WTC11 (cell line): ENCODE measurements around the gene TNFRSF4. TPM values are rescaled to one million over a fixed set of nuclear protein-coding genes. Genes with fewer than 3 reads are reported as not detected.

Experiments
- ATAC-seq: fragments of 200-7000 bp; cut with Tn5 transposase; 2 replicates; pipeline ENCODE4 v1.10.0; 2021; ENCODE audit warnings: mild to moderate bottlenecking, moderate library complexity
- CTCF ChIA-PET: fragments of 300-600 bp; sonication (Branson Sonifier 250); formaldehyde crosslinking; loops from one replicate; lab custom pipeline; 2021; ENCODE audit warnings: antibody characterized with exemption; lab: Charles Lee
- POLR2A ChIA-PET: fragments of 350-600 bp; sonication (Branson Sonifier 250); formaldehyde crosslinking; loops from one replicate; lab custom pipeline; 2021; ENCODE audit warnings: antibody characterized with exemption; lab: Charles Lee
- DNase-seq: peaks from one replicate; pipeline ENCODE4 v3.0.0; 2021; ENCODE audit warnings: low spot score
- H3K27ac Mint-ChIP-seq: 2 replicates; pipeline ENCODE4 v1.8.0; 2021; ENCODE audit warnings: mixed read lengths
- H3K27me3 Mint-ChIP-seq: 2 replicates; pipeline ENCODE4 v1.8.0; 2021; ENCODE audit warnings: low read depth, mild to moderate bottlenecking, moderate library complexity, mixed read lengths
- H3K36me3 Mint-ChIP-seq: 2 replicates; pipeline ENCODE4 v1.8.0; 2021; ENCODE audit warnings: mixed read lengths
- H3K4me1 Mint-ChIP-seq: 2 replicates; pipeline ENCODE4 v1.8.0; 2022; ENCODE audit warnings: mixed read lengths
- H3K4me3 Mint-ChIP-seq: 2 replicates; pipeline ENCODE4 v1.8.0; 2021; ENCODE audit warnings: mild to moderate bottlenecking, moderate library complexity, mixed read lengths
- H3K9me3 Mint-ChIP-seq: 2 replicates; pipeline ENCODE4 v1.8.0; 2021; ENCODE audit warnings: mixed read lengths
- AFF4 ChIP-seq: sonication (generic); formaldehyde crosslinking; IDR thresholded peaks from 2 replicates; pipeline ENCODE4 v1.8.1; 2023; ENCODE audit warnings: mild to moderate bottlenecking, missing genetic modification reagents, borderline replicate concordance
- ATF1 ChIP-seq: sonication (generic); formaldehyde crosslinking; IDR thresholded peaks from 2 replicates; pipeline ENCODE4 v1.8.1; 2023; ENCODE audit warnings: mild to moderate bottlenecking, moderate library complexity, missing genetic modification reagents
- ATF6 ChIP-seq: sonication (generic); formaldehyde crosslinking; IDR thresholded peaks from 2 replicates; pipeline ENCODE4 v1.8.1; 2023; ENCODE audit warnings: mild to moderate bottlenecking, missing genetic modification reagents
- ETV6 ChIP-seq: sonication (generic); formaldehyde crosslinking; IDR thresholded peaks from 2 replicates; pipeline ENCODE4 v1.8.1; 2022; ENCODE audit warnings: mild to moderate bottlenecking, missing genetic modification reagents
- GABPB1 ChIP-seq: sonication (generic); formaldehyde crosslinking; IDR thresholded peaks from 2 replicates; pipeline ENCODE4 v1.8.1; 2023; ENCODE audit warnings: mild to moderate bottlenecking, missing genetic modification reagents
- GRHL2 ChIP-seq: fragments of 250-450 bp; sonication (Bioruptor Pico); IDR thresholded peaks from 2 replicates; pipeline ENCODE4 v1.8.0; 2022; ENCODE audit warnings: mild to moderate bottlenecking, moderate library complexity; ENCODE audit not compliant: insufficient replicate concordance, severe bottlenecking
- HMGXB4 ChIP-seq: sonication (generic); formaldehyde crosslinking; IDR thresholded peaks from 2 replicates; pipeline ENCODE4 v1.8.1; 2023; ENCODE audit warnings: mild to moderate bottlenecking, moderate library complexity, missing genetic modification reagents
- JUN ChIP-seq: sonication (generic); formaldehyde crosslinking; IDR thresholded peaks from 2 replicates; pipeline ENCODE4 v1.8.0; 2023; ENCODE audit warnings: mild to moderate bottlenecking, missing genetic modification reagents
- MAX ChIP-seq: sonication (generic); formaldehyde crosslinking; IDR thresholded peaks from 2 replicates; pipeline ENCODE4 v1.8.0; 2022; ENCODE audit warnings: mild to moderate bottlenecking, missing genetic modification reagents
- SMAD3 ChIP-seq: sonication (generic); formaldehyde crosslinking; IDR thresholded peaks from 2 replicates; pipeline ENCODE4 v1.8.0; 2022; ENCODE audit warnings: missing genetic modification reagents, mild to moderate bottlenecking, borderline replicate concordance
- SP1 ChIP-seq: sonication (generic); formaldehyde crosslinking; conservative IDR thresholded peaks from 2 replicates; pipeline ENCODE4 v1.8.1; 2022; ENCODE audit warnings: missing genetic modification reagents
- USF1 ChIP-seq: sonication (generic); formaldehyde crosslinking; IDR thresholded peaks from 2 replicates; pipeline ENCODE4 v1.8.0; 2022; ENCODE audit warnings: mild to moderate bottlenecking, missing genetic modification reagents
- USF2 ChIP-seq: sonication (generic); formaldehyde crosslinking; IDR thresholded peaks from 2 replicates; pipeline ENCODE4 v1.8.1; 2023; ENCODE audit warnings: mild to moderate bottlenecking, missing genetic modification reagents, moderate library complexity
- ZNF232 ChIP-seq: sonication (generic); formaldehyde crosslinking; IDR thresholded peaks from 2 replicates; pipeline ENCODE4 v1.8.0; 2022; ENCODE audit warnings: mild to moderate bottlenecking, missing genetic modification reagents
- ZNF425 ChIP-seq: fragments of 250-450 bp; sonication (Bioruptor Pico); conservative IDR thresholded peaks from 2 replicates; pipeline ENCODE4 v1.9.0; 2021; ENCODE audit warnings: mild to moderate bottlenecking
- ZSCAN18 ChIP-seq: fragments of 250-450 bp; sonication (Bioruptor Pico); IDR thresholded peaks from 2 replicates; pipeline ENCODE4 v2.1.2; 2022; ENCODE audit warnings: mild to moderate bottlenecking, moderate library complexity
- total RNA-seq: library from RNA; stranded (reverse); gene quantifications from 3 replicates; pipeline ENCODE4 v1.2.3, GENCODE V29; 2021

TNFRSF4 gene
- total RNA-seq, 1 experiment from 2014 or later: 0.33 TPM

GRCh38 chr1:1232208-1232795 lies 18.3 kb upstream of the TNFRSF4 start, which contains the start of gene B3GALT6 (continued):
- TF ChIP-seq HMGXB4 (CRISPR knock-in tag): no peak
- TF ChIP-seq ZNF425 (CRISPR knock-in tag): no peak
- TF ChIP-seq AFF4: no peak
- TF ChIP-seq SP1: 0 out of 2 replicates have a peak, but pooled peaks have one; percentile 19
- 0 out of 2 replicates have a peak, but pooled peaks have one; percentile 42 for TF ChIP-seq USF1
- no peak for TF ChIP-seq GRHL2 (CRISPR knock-in tag)
- TF ChIP-seq ATF1 (CRISPR knock-in tag): no peak

GRCh38 chr1:1231400-1232207 lies 17.7 kb upstream of the TNFRSF4 start, which contains the start of gene SDF4:
SDF4 (minus strand) TSS chr1:1232001; CDS start chr1:1228772, 3,229 bp downstream.
- POLR2A ChIA-PET: no interaction called here
- peak; percentile 96 for DNase-seq
- Mint-ChIP-seq H3K27ac (peak within 1 kb of the TSS; percentile 81), H3K36me3 (peaks cover 10% of the 10 kb centered on the region), H3K9me3 (peaks cover 3% of the 10 kb centered on the region; the same call in 1 of the 2 replicates), H3K4me3 (peak within 1 kb of the TSS; percentile 90), H3K4me1 (peaks cover 10% of the 10 kb centered on the region), H3K27me3 (no peaks in the 10 kb centered on the region)
- ATAC-seq: peak; percentile 90
- CTCF ChIA-PET: interaction anchor here (0.7 to 2.3 kb wide), 5 partner anchors 58 to 216 kb away, joined by 3 to 19 read pairs (median 3); partner anchors contain the start of gene TTLL10
- peak; percentile 97 for TF ChIP-seq USF2 (CRISPR knock-in tag)
- 0 out of 2 replicates have a peak, but pooled peaks have one; percentile 11 for TF ChIP-seq SMAD3
- 0 out of 2 replicates have a peak, but pooled peaks have one; percentile 51 for TF ChIP-seq MAX (CRISPR knock-in tag)
- no peak for TF ChIP-seq ATF6 (CRISPR knock-in tag)
- TF ChIP-seq ZNF232 (CRISPR knock-in tag): 0 out of 2 replicates have a peak, but pooled peaks have one; percentile 41
- TF ChIP-seq GABPB1 (CRISPR knock-in tag): peak; percentile 72
- no peak for TF ChIP-seq ZSCAN18 (CRISPR knock-in tag)
- peak; percentile 95 for TF ChIP-seq USF1
- no peak; the same call in 1 of the 2 replicates for TF ChIP-seq ETV6 (CRISPR knock-in tag)
- 0 out of 2 replicates have a peak, but pooled peaks have one; percentile 28 for TF ChIP-seq ATF1 (CRISPR knock-in tag)
- TF ChIP-seq JUN (CRISPR knock-in tag): 0 out of 2 replicates have a peak, but pooled peaks have one; percentile 33
